GM12878 (cell line): ENCODE data around the gene CD53. TPM values are rescaled to one million over a fixed set of nuclear protein-coding genes. Genes with fewer than 3 reads are reported as not detected.

ENCODE experiments used
- ATAC-seq: fragments of 200-7000 bp; cut with Tn5 transposase; 3 replicates; pipeline ENCODE4 v1.9.1; 2020; ENCODE audit warnings: mild to moderate bottlenecking, moderate library complexity
- BruUV-seq: library from RNA; stranded (reverse); fragments of 400-500 nt; replicated peaks from 2 replicates; lab custom pipeline; 2021; lab: Mats Ljungman, UMichigan
- CTCF ChIA-PET: fragments of 300-600 bp; sonication (Branson Sonifier 250); formaldehyde crosslinking; extraction: SDS; loops from one replicate; lab custom pipeline; 2021; ENCODE audit warnings: inconsistent platforms; lab: Yijun Ruan, JAX
- POLR2A ChIA-PET: fragments of 350-600 bp; formaldehyde crosslinking; extraction: SDS; loops from one replicate; lab custom pipeline; 2021; ENCODE audit warnings: inconsistent platforms; lab: Charles Lee
- RAD21 ChIA-PET: fragments of 300-600 bp; sonication (Branson Sonifier 250); formaldehyde crosslinking; loops from one replicate; lab custom pipeline; 2023; ENCODE audit warnings: antibody characterized with exemption; ENCODE audit not compliant: unreplicated experiment; lab: Charles Lee
- SMC1A ChIA-PET: fragments of 300-600 bp; sonication (Branson Sonifier 250); formaldehyde crosslinking; loops from one replicate; lab custom pipeline; 2023; ENCODE audit not compliant: unreplicated experiment, uncharacterized antibody; lab: Charles Lee
- DNase-seq: peaks from one replicate; pipeline ENCODE4 v3.0.0-alpha.2; 2011; ENCODE audit warnings: low read depth, low spot score
- FAIRE-seq: peaks from 3 replicates; lab custom pipeline; 2011; peaks lifted over from hg19 to GRCh38; lab: Jason Lieb, UNC
- H2AFZ ChIP-seq: 2 replicates; pipeline ENCODE4 v1.6.0; 2011; ENCODE audit warnings: low read depth, low read length, control low read depth; ENCODE audit not compliant: control insufficient read depth
- H3K27ac ChIP-seq: 2 replicates; pipeline ENCODE4 v1.5.1; 2011; ENCODE audit warnings: control low read depth; ENCODE audit not compliant: control insufficient read depth, insufficient read depth
- H3K27me3 ChIP-seq, 2 experiments: replicated peaks in 1 of 2; 2 replicates each; pipeline versions ENCODE4 v1.6.0 to v1.6.1; 2011; ENCODE audit warnings: low read length in 1 of 2; ENCODE audit not compliant: control insufficient read depth in 2 of 2, insufficient read depth in 2 of 2
- H3K36me3 ChIP-seq, 2 experiments: 2 replicates each; pipeline ENCODE4 v1.5.1; 2011; ENCODE audit warnings: low read length in 1 of 2; ENCODE audit not compliant: control insufficient read depth in 2 of 2, insufficient read depth in 2 of 2
- H3K4me1 ChIP-seq: 2 replicates; pipeline ENCODE4 v1.6.1; 2011; ENCODE audit warnings: mild to moderate bottlenecking, low read length, moderate library complexity, mixed read lengths; ENCODE audit not compliant: control insufficient read depth, insufficient read depth
- H3K4me2 ChIP-seq: 2 replicates; pipeline ENCODE4 v1.6.0; 2011; ENCODE audit warnings: control low read depth; ENCODE audit not compliant: control insufficient read depth, insufficient read depth
- H3K4me3 ChIP-seq: fragments of 200-600 bp; sonication (generic); 2 replicates; pipeline ENCODE4 v1.5.1; 2016
- H3K79me2 ChIP-seq: 2 replicates; pipeline ENCODE4 v1.6.0; 2011; ENCODE audit warnings: low read length; ENCODE audit not compliant: control insufficient read depth, insufficient read depth
- H3K9ac ChIP-seq: 2 replicates; pipeline ENCODE4 v1.8.0; 2011; ENCODE audit warnings: low read length, control low read depth, mixed read lengths; ENCODE audit not compliant: control insufficient read depth, insufficient read depth
- H3K9me3 ChIP-seq: replicated peaks from 3 replicates; pipeline ENCODE4 v1.5.1; 2011; ENCODE audit warnings: mild to moderate bottlenecking, low read length; ENCODE audit not compliant: control insufficient read depth, insufficient read depth
- H4K20me1 ChIP-seq: 2 replicates; pipeline ENCODE4 v1.6.0; 2011; ENCODE audit not compliant: control insufficient read depth, insufficient read depth
- BRCA1 ChIP-seq: IDR thresholded peaks from 2 replicates; pipeline ENCODE4 v1.6.1; 2011; ENCODE audit warnings: low read depth, low read length, improper control_type of control experiment
- CBX5 ChIP-seq: sonication (generic); IDR thresholded peaks from 2 replicates; pipeline ENCODE4 v1.6.1; 2016; ENCODE audit warnings: low read depth, moderate library complexity, mild to moderate bottlenecking, inconsistent platforms
- CREM ChIP-seq: IDR thresholded peaks from 2 replicates; pipeline ENCODE4 v1.6.1; 2014; ENCODE audit warnings: antibody characterized with exemption, low read depth
- E4F1 ChIP-seq: fragments of 450-650 bp; IDR thresholded peaks from 2 replicates; pipeline ENCODE4 v1.6.1; 2018; ENCODE audit warnings: borderline replicate concordance, mild to moderate bottlenecking; ENCODE audit not compliant: partially characterized antibody
- ELK1 ChIP-seq: IDR thresholded peaks from 2 replicates; pipeline ENCODE4 v1.6.1; 2012; ENCODE audit warnings: low read depth, low read length, improper control_type of control experiment
- GABPA ChIP-seq: IDR thresholded peaks from 2 replicates; pipeline ENCODE4 v1.6.1; 2014; ENCODE audit warnings: antibody characterized with exemption, low read depth, mild to moderate bottlenecking, inconsistent platforms
- IRF5 ChIP-seq: fragments of 450-650 bp; IDR thresholded peaks from 2 replicates; pipeline ENCODE4 v1.6.1; 2017; ENCODE audit warnings: borderline replicate concordance
- KAT2A ChIP-seq: conservative IDR thresholded peaks from 2 replicates; pipeline ENCODE4 v1.6.1; 2011; ENCODE audit warnings: low read depth, low read length; ENCODE audit not compliant: control insufficient read depth
- MEF2B ChIP-seq: fragments of 450-650 bp; IDR thresholded peaks from 2 replicates; pipeline ENCODE4 v1.6.1; 2018; ENCODE audit warnings: mild to moderate bottlenecking, moderate library complexity; ENCODE audit not compliant: partially characterized antibody, poor library complexity, severe bottlenecking
- NFIC ChIP-seq: IDR thresholded peaks from 2 replicates; pipeline ENCODE4 v1.6.1; 2012; ENCODE audit warnings: low read depth, mild to moderate bottlenecking, inconsistent platforms, low read length, moderate library complexity
- RAD21 ChIP-seq: IDR thresholded peaks from 2 replicates; pipeline ENCODE4 v1.6.1; 2011; ENCODE audit warnings: mild to moderate bottlenecking, low read depth, low read length, moderate library complexity; ENCODE audit not compliant: insufficient read depth
- SIN3A ChIP-seq: IDR thresholded peaks from 2 replicates; pipeline ENCODE4 v1.6.1; 2012; ENCODE audit warnings: low read depth, low read length, improper control_type of control experiment
- SMAD5 ChIP-seq: IDR thresholded peaks from 2 replicates; pipeline ENCODE4 v1.6.1; 2016; ENCODE audit warnings: antibody characterized with exemption, low read depth
- SPI1 ChIP-seq: IDR thresholded peaks from 2 replicates; pipeline ENCODE4 v1.6.1; 2011; ENCODE audit warnings: low read depth, mild to moderate bottlenecking, low read length, moderate library complexity, borderline replicate concordance; ENCODE audit not compliant: insufficient read depth
- ZBTB4 ChIP-seq: fragments of 450-650 bp; formaldehyde crosslinking; IDR thresholded peaks from 2 replicates; pipeline ENCODE4 v1.4.0; 2022; ENCODE audit warnings: mild to moderate bottlenecking, moderate library complexity
- ZNF207 ChIP-seq: fragments of 450-650 bp; IDR thresholded peaks from 2 replicates; pipeline ENCODE4 v1.6.1; 2014; ENCODE audit warnings: antibody characterized with exemption, mild to moderate bottlenecking, borderline replicate concordance
- ZNF217 ChIP-seq: fragments of 450-650 bp; IDR thresholded peaks from 2 replicates; pipeline ENCODE4 v1.6.1; 2017; ENCODE audit warnings: antibody characterized with exemption, mild to moderate bottlenecking
- WGBS: methylation state at CpG from one replicate; pipeline ENCODE4 v1.1.6; 2016; ENCODE audit warnings: low lambda C conversion rate; ENCODE audit not compliant: insufficient replicate concordance, insufficient coverage; ENCODE audit errors: missing lambda C conversion rate; 5-methylcytosine and 5-hydroxymethylcytosine counted together
- in situ Hi-C: fragments of 300-500 bp; cut with MboI; formaldehyde crosslinking; loops from 9 replicates; pipeline ENCODE4 v1.14.3; 2018; ENCODE audit warnings: mixed read lengths
- intact Hi-C: fragments of 100-400 bp; cut with micrococcal nuclease; formaldehyde crosslinking; loops from one replicate; pipeline ENCODE4 v1.14.2; 2022; ENCODE audit not compliant: unreplicated experiment
- polyA plus RNA-seq, 11 experiments: library from polyadenylated mRNA; depleted of rRNA in 4 of 11; unstranded in 6 of 11; stranded (reverse) in 5 of 11; fragments of >200 nt; fragmentation: Nextera tagmentation in 4 of 11; fragmentation: Illumina TruSeq in 1 of 11; extraction: Ambion mirVana in 4 of 11; extraction: Trizol in 1 of 11; gene quantifications; 1 replicate in 1 of 11; 2 replicates in 10 of 11; pipeline versions ENCODE4 v1.2.1 to v1.2.3, GENCODE V29; 2011 to 2016; ENCODE audit warnings: inconsistent platforms in 2 of 11, missing spikeins in 2 of 11, low read depth in 1 of 11
- total RNA-seq, 4 experiments: library from RNA; depleted of rRNA in 3 of 4; stranded (reverse); fragments of >200 nt in 3 of 4; fragmentation: Illumina TruSeq in 1 of 4; extraction: Trizol in 1 of 4; gene quantifications; 2 replicates each; pipeline versions ENCODE4 v1.2.1 to v1.2.3, GENCODE V29; 2013 to 2021

Gene CD53
- total and polyA plus RNA-seq, 10 of the 15 experiments (the other 5 are each of a cell fraction or from before 2014, with no cell fraction given), result 350 to 1,389 (median 538) TPM

GRCh38 chr1:110864287-110864686 is 8.7 kb upstream of the CD53 start:
- WGBS, result 30% methylated on average over 1 of the region's 1 CpG
- intact Hi-C loops (loop anchor here (10.0 kb wide), 1 partner anchor 719 kb away; no protein-coding TSS in a partner anchor), in situ Hi-C loops (no loop called here)
- Histone ChIP-seq H3K27me3 (no peaks in the 10 kb centered on the region), H3K4me1 (no peaks in the 10 kb centered on the region), H3K9me3 (peaks cover 7% of the 10 kb centered on the region; the same call in 2 of the 3 replicates), H3K36me3 (no peaks in the 10 kb centered on the region), H2AFZ (no peak overlapping the region), H3K27ac (no peak overlapping the region), H3K4me3 (no peak overlapping the region), H4K20me1 (no peaks in the 10 kb centered on the region), H3K79me2 (no peaks in the 10 kb centered on the region), H3K9ac (no peak overlapping the region), H3K4me2 (no peak overlapping the region)
- FAIRE-seq, result no peak
- ChIA-PET RAD21 (no interaction called here), POLR2A (no interaction called here), CTCF (no interaction called here), SMC1A (interaction anchor here (0.7 to 1.1 kb wide), 2 partner anchors 8 to 558 kb away, joined by 3 to 5 read pairs; no protein-coding TSS in a partner anchor)
- no peak for DNase-seq
- ATAC-seq, result no peak
- no TSS peak for BruUV-seq
- TF ChIP-seq NFIC (no peak), CREM (no peak), SPI1 (no peak), RAD21 (no peak), E4F1 (no peak), SIN3A (no peak), GABPA (no peak), MEF2B (no peak), BRCA1 (no peak), ZBTB4 (CRISPR knock-in tag) (no peak), ZNF217 (no peak), SMAD5 (no peak), ELK1 (no peak), CBX5 (no peak), ZNF207 (no peak), KAT2A (no peak), IRF5 (no peak)
